Heart left ventricle (tissue), 16 donors: ENCODE measurements around the gene WSB1. TPM values are rescaled to one million over a fixed set of nuclear protein-coding genes. Genes with fewer than 3 reads are reported as not detected.

ENCODE experiments used
- ATAC-seq, 4 donors: fragments of 200-7000 bp; cut with Tn5 transposase; one replicate each; pipeline ENCODE4 v1.9.1; 2020 to 2022; ENCODE audit warnings: moderate library complexity in 4 of 4, mild to moderate bottlenecking in 3 of 4, moderate number of reproducible peaks in 1 of 4
- DNase-seq, 5 donors: peaks; one replicate each; pipeline ENCODE4 v3.0.0-alpha.2; 2020
- H3K27ac ChIP-seq, 12 donors: fragments of 200-600 bp; sonication (generic) in 4 of 12; one replicate each; pipeline versions ENCODE4 v1.5.0 to v1.8.0; 2016 to 2022; ENCODE audit warnings: mild to moderate bottlenecking in 2 of 12
- H3K27me3 ChIP-seq, 9 donors: fragments of 200-600 bp; sonication (generic) in 2 of 9; one replicate each; pipeline versions ENCODE4 v1.5.1 to v1.8.0; 2016 to 2022; ENCODE audit warnings: mild to moderate bottlenecking in 3 of 9
- H3K36me3 ChIP-seq, 9 donors: fragments of 200-600 bp; sonication (generic) in 2 of 9; one replicate each; pipeline versions ENCODE4 v1.5.0 to v1.8.0; 2018 to 2022; ENCODE audit warnings: mild to moderate bottlenecking in 2 of 9
- H3K4me1 ChIP-seq, 12 donors: fragments of 200-600 bp; sonication (generic) in 4 of 12; one replicate each; pipeline versions ENCODE4 v1.5.0 to v1.8.0; 2016 to 2022; ENCODE audit warnings: mild to moderate bottlenecking in 3 of 12
- H3K4me3 ChIP-seq, 12 donors: fragments of 200-600 bp; sonication (generic) in 4 of 12; one replicate each; pipeline versions ENCODE4 v1.5.0 to v1.8.0; 2017 to 2022; ENCODE audit warnings: mild to moderate bottlenecking in 9 of 12, moderate library complexity in 4 of 12
- H3K9me3 ChIP-seq, 12 donors: fragments of 200-600 bp; sonication (generic) in 4 of 12; one replicate each; pipeline versions ENCODE4 v1.5.0 to v1.8.0; 2016 to 2022; ENCODE audit warnings: mild to moderate bottlenecking in 1 of 12
- CTCF ChIP-seq, 12 donors: fragments of 200-600 bp; sonication (generic) in 4 of 12; IDR thresholded peaks; one replicate each; pipeline versions ENCODE4 v1.5.0 to v1.8.0; 2018 to 2022; ENCODE audit warnings: antibody characterized with exemption in 12 of 12, mild to moderate bottlenecking in 5 of 12
- POLR2A ChIP-seq, 2 donors: fragments of 450-650 bp; IDR thresholded peaks; one replicate each; pipeline ENCODE4 v1.6.1; 2017; ENCODE audit warnings: antibody characterized with exemption in 2 of 2, mild to moderate bottlenecking in 2 of 2, moderate library complexity in 2 of 2
- WGBS, 4 donors: extraction: QIAGEN DNeasy Blood & Tissue Kit in 2 of 4; methylation state at CpG; one replicate each; pipeline versions ENCODE4 v1.1.5 to v1.1.7; 2013 to 2018; 5-methylcytosine and 5-hydroxymethylcytosine counted together
- intact Hi-C, 10 donors: fragments of 100-400 bp; cut with DNase I; formaldehyde crosslinking; loops; one replicate each; pipeline versions ENCODE4 v1.11.1 to v1.14.2; 2022
- polyA plus RNA-seq, 2 donors: library from polyadenylated mRNA; stranded (reverse); fragments of 200-250 nt; gene quantifications; one replicate each; pipeline ENCODE4 v1.2.3, GENCODE V29; 2013
- total RNA-seq, 9 donors: library from RNA; depleted of rRNA in 2 of 9; stranded (reverse); fragments of >200 nt in 2 of 9; fragmentation: NEBNext Ultra II Directional in 3 of 9; extraction: Animal tissue kit (Norgen Biotek cat#: 25700) in 3 of 9; gene quantifications; one replicate each; pipeline versions ENCODE4 v1.1.0 to v1.2.4, GENCODE V29; 2016 to 2023
- donor health status: ischemic (EF 13 %, LVEDD 7.1; RV severe dilation, severe dysfunction).
- donor health status: healthy with polysubstance abuse.
- donor health status: DM: no; HTN: yes; CAD: no.
- donor health status: DM: no; HTN: no; CAD: no.
- donor health status: ischemic (EF 25% LVEDD 6.9; RV normal size, moderate dysfunction).
- donor health status: ischemic (EF 25% LVEDD 5.7; RV mildly dilated, moderate dysfunction).
- donor health status: healthy.
- donor health status: DM: yes; HTN: yes; CAD: no.
- donor health status: ischemic (EF 35%, LVEDD 5.7; RV mildly dilated, moderate dysfunction).
- donor health status: nonischemic (EF 11% LVEDD 7.7; RV severe dilation, severe dysfunction).
- donor health status: DM: yes; HTN: yes; CAD: no.
- donor health status: PGD.
- donor health status: ischemic (EF 29% LVEDD 5.4; RV normal size, mild dysfunction).
- donor health status: nonischemic (EF 23%, LVEDD 6.1; RV moderate dilation, normal function).

Gene WSB1
- total and polyA plus RNA-seq, 11 donors, result 22.3 to 119 (median 56.2) TPM

DNA sequence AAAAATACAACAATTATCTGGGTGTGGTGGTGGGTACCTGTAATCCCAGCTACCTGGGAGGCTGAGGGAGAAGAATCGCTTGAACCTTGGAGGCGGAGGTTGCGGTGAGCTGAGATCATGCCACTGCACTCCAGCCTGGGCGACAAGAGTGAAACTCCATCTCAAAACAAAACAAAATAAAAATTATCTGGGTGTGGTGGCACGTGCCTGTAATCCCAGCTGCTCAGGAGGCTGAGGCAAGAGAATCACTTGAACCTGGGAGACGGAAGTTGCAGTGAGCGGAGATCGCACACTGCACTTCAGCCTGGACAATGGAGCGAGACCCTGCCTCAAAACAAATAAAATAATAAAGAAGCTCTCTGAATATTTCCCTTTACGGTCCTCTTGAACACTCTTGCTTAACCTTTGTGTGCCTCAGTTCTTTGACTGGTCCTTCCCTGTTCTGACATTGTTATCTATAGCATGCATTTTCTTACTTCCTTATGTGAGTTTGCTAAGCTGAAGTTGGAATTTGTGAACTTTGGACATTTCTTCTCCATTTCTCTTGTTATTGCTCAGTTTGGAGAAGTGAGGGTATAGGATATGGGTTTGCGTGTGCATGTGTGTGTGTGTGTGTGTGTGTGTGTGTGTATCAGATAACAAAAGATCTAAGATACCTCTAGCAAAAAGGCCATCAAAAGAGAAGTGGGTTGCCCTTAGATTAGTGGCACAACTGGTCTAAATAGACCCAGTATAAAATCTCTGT is 29.7 kb upstream of the WSB1 start:
- DNase-seq (no peak), ATAC-seq (no peak)
- H3K4me1 ChIP-seq, result peaks cover 0 to 37% (median 5%) of the 10 kb centered on the region in 12 donors
- intact Hi-C loops, result loop anchor here in 1 of 10 donors (2.0 kb wide), 1 partner anchor 31 kb away; the partner anchor contains the start of gene WSB1
- peak overlapping the region in 6 of 12 donors; percentile 18 to 75 (median 44) for H3K27ac ChIP-seq
- TF ChIP-seq CTCF (IDR thresholded peaks at IDR 0.05), result no peak
- no peak for TF ChIP-seq POLR2A (IDR thresholded peaks at IDR 0.05)
- 91 to 94% (median 94%) methylated on average over 11 of the region's 11 CpGs for whole genome bisulfite sequencing, 4 donors
- H3K27me3 ChIP-seq, result no peaks in the 10 kb centered on the region
- H3K4me3 ChIP-seq, result no peak overlapping the region
- H3K9me3 ChIP-seq, result no peaks in the 10 kb centered on the region
- H3K36me3 ChIP-seq, result no peaks in the 10 kb centered on the region

- H3K9me3 ChIP-seq, result no peaks in the 10 kb centered on the region
- no peaks in the 10 kb centered on the region for H3K27me3 ChIP-seq
- peak in 3 of 4 donors; percentile 60 to 69 (median 67) for ATAC-seq
- intact Hi-C loops, result loop anchor here in 1 of 10 donors (2.0 kb wide), 1 partner anchor 29 kb away; the partner anchor contains the start of gene WSB1
- no peak for DNase-seq
- H3K27ac ChIP-seq, result peak overlapping the region in 7 of 12 donors; percentile 13 to 77 (median 18)
- no peak overlapping the region for H3K4me3 ChIP-seq
- 62 to 70% (median 63%) methylated on average over 1 of the region's 1 CpG for WGBS, 4 donors
- no peak for TF ChIP-seq POLR2A (IDR thresholded peaks at IDR 0.05)
- TF ChIP-seq CTCF (IDR thresholded peaks at IDR 0.05), result no peak
- peaks cover 0 to 37% (median 5%) of the 10 kb centered on the region in 12 donors for H3K4me1 ChIP-seq
- no peaks in the 10 kb centered on the region for H3K36me3 ChIP-seq
These were observed 28.6 kb upstream of the WSB1 start for GRCh38 chr17:27265333-27265732.

GRCh38 chr17:27266228-27266627 is 27.7 kb upstream of the WSB1 start:
- Histone ChIP-seq H3K4me3 (no peak overlapping the region), H3K36me3 (no peaks in the 10 kb centered on the region), H3K4me1 (peaks cover 0 to 34% (median 5%) of the 10 kb centered on the region in 12 donors), H3K9me3 (no peaks in the 10 kb centered on the region), H3K27ac (peak overlapping the region in 7 of 12 donors; percentile 23 to 77 (median 64)), H3K27me3 (no peaks in the 10 kb centered on the region)
- ATAC-seq (peak in 1 of 4 donors; percentile 69), DNase-seq (no peak)
- intact Hi-C loops, result no loop called here
- WGBS, 4 donors, result 55 to 80% (median 69%) methylated on average over 1 of the region's 1 CpG
- no peak for TF ChIP-seq POLR2A (IDR thresholded peaks at IDR 0.05)
- TF ChIP-seq CTCF (IDR thresholded peaks at IDR 0.05), result no peak

DNA sequence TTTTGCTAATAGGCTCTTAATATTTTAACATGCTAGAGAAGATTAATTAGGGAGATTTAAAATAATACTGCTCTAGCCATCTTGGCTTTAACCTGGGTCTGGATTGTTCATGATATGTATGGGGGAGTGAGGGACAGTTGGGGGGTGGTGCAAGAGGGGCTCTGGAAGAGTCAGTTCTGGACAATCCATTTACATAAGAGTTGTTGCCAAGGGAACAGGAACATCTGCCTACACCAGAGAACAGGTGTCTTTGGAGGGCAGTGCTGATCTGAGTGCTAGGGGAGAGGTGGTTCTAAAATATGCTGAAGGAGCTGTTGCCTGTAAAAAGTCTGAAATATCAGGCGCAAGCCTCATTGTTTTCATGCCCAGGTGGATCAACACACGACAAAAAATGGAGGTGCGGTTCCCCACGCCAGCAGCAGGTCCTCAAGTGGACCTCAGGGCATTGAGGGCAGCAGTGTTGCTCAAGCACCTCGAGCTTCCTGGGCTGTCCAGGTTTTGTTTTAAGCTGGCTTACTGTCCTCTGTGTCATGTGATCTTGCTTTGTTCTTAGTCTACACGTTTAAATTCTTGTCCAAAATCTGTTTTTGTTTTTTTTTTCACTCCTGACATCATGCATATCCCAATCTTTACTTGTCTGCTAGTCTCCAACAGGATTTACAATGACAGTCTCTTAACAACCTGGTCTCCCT is 25.4 kb upstream of the WSB1 start:
- Histone ChIP-seq H3K4me1 (peaks cover 0 to 22% (median 3%) of the 10 kb centered on the region in 12 donors), H3K9me3 (no peaks in the 10 kb centered on the region), H3K27ac (no peak overlapping the region), H3K4me3 (no peak overlapping the region), H3K27me3 (no peaks in the 10 kb centered on the region), H3K36me3 (no peaks in the 10 kb centered on the region)
- no peak for TF ChIP-seq POLR2A (IDR thresholded peaks at IDR 0.05)
- no peak for TF ChIP-seq CTCF (IDR thresholded peaks at IDR 0.05)
- intact Hi-C loops, result loop anchor here in 1 of 10 donors (2.0 kb wide), 1 partner anchor 20 kb away; no protein-coding TSS in a partner anchor
- DNase-seq (no peak), ATAC-seq (no peak)
- 62 to 76% (median 73%) methylated on average over 6 of the region's 6 CpGs for WGBS, 4 donors
